Natural killer cell (primary cell): ENCODE results near the gene AKAP13. TPM values are rescaled to one million over a fixed set of nuclear protein-coding genes. Genes with fewer than 3 reads are reported as not detected.
"Not testable (repeated sequence)": the region's sequence is repeated elsewhere in the genome, so short reads cannot be mapped to it uniquely, and the experiment has no call there.

Source experiments
- ATAC-seq, 3 donors: fragments of 150-1000 bp in 2 of 3; fragments of 200-7000 bp in 1 of 3; cut with Tn5 transposase; 1 replicate in 1 of 3; 2 replicates in 2 of 3; pipeline ENCODE4 v1.10.0; 2021; ENCODE audit warnings: mild to moderate bottlenecking in 2 of 3, moderate library complexity in 2 of 3
- DNase-seq, 2 donors: peaks; one replicate each; pipeline versions ENCODE4 v3.0.0 to v3.0.0-alpha.2; 2013 to 2021; ENCODE audit warnings: mixed read lengths in 1 of 2
- H3K27ac ChIP-seq: one replicate; pipeline ENCODE4 v1.5.1; 2013; ENCODE audit warnings: mild to moderate bottlenecking, low read length
- H3K27me3 ChIP-seq: one replicate; pipeline ENCODE4 v1.6.1; 2013; ENCODE audit warnings: low read length; ENCODE audit not compliant: control insufficient read depth, insufficient read depth
- H3K36me3 ChIP-seq: one replicate; pipeline ENCODE4 v1.6.1; 2013; ENCODE audit warnings: low read length; ENCODE audit not compliant: control insufficient read depth, insufficient read depth
- H3K4me1 ChIP-seq: one replicate; pipeline ENCODE4 v1.6.1; 2013; ENCODE audit warnings: low read length; ENCODE audit not compliant: control insufficient read depth, insufficient read depth
- H3K4me3 ChIP-seq: one replicate; pipeline ENCODE4 v1.5.1; 2013; ENCODE audit warnings: low read length
- H3K9me3 ChIP-seq: one replicate; pipeline ENCODE4 v1.6.1; 2013; ENCODE audit warnings: low read length; ENCODE audit not compliant: control insufficient read depth, insufficient read depth
- H3K27ac Mint-ChIP-seq, 2 donors: one replicate each; pipeline ENCODE4 v1.8.0; 2022; ENCODE audit warnings: mild to moderate bottlenecking in 2 of 2, mixed read lengths in 2 of 2, moderate library complexity in 1 of 2
- H3K27me3 Mint-ChIP-seq, 2 donors: one replicate each; pipeline ENCODE4 v1.8.0; 2022; ENCODE audit warnings: low read depth in 2 of 2, mixed read lengths in 2 of 2
- H3K36me3 Mint-ChIP-seq: one replicate; pipeline ENCODE4 v1.8.0; 2022; ENCODE audit warnings: mixed read lengths
- H3K4me1 Mint-ChIP-seq, 2 donors: one replicate each; pipeline ENCODE4 v1.8.0; 2022; ENCODE audit warnings: mixed read lengths in 2 of 2
- H3K4me3 Mint-ChIP-seq: one replicate; pipeline ENCODE4 v1.8.0; 2022; ENCODE audit warnings: mild to moderate bottlenecking, moderate library complexity, mixed read lengths
- H3K9me3 Mint-ChIP-seq, 2 donors: one replicate each; pipeline ENCODE4 v1.8.0; 2022; ENCODE audit warnings: mixed read lengths in 2 of 2
- WGBS: methylation state at CpG from one replicate; pipeline ENCODE4 v1.1.7; 2013; ENCODE audit warnings: missing lambda C conversion rate; ENCODE audit not compliant: insufficient coverage; 5-methylcytosine and 5-hydroxymethylcytosine counted together
- intact Hi-C: fragments of 100-400 bp; cut with micrococcal nuclease; formaldehyde crosslinking; loops from one replicate; pipeline ENCODE4 v1.14.2; 2022
- total RNA-seq, 4 donors: library from RNA; stranded (reverse); fragments of 120-200 nt in 1 of 4; gene quantifications; one replicate each; pipeline versions ENCODE4 v1.2.3 to v1.2.4, GENCODE V29; 2013 to 2022
- TF ChIP-seq, protein P1 (sequence below): fragments of 200-600 bp; IDR thresholded peaks from one replicate; pipeline ENCODE4 v1.8.0; 2022; ENCODE audit warnings: antibody characterized with exemption

AKAP13 gene
- total RNA-seq, 3 donors from 2014 or later (not counting 1 experiment from before 2014, with no cell fraction given), result 573 to 661 (median 647) TPM

DNA sequence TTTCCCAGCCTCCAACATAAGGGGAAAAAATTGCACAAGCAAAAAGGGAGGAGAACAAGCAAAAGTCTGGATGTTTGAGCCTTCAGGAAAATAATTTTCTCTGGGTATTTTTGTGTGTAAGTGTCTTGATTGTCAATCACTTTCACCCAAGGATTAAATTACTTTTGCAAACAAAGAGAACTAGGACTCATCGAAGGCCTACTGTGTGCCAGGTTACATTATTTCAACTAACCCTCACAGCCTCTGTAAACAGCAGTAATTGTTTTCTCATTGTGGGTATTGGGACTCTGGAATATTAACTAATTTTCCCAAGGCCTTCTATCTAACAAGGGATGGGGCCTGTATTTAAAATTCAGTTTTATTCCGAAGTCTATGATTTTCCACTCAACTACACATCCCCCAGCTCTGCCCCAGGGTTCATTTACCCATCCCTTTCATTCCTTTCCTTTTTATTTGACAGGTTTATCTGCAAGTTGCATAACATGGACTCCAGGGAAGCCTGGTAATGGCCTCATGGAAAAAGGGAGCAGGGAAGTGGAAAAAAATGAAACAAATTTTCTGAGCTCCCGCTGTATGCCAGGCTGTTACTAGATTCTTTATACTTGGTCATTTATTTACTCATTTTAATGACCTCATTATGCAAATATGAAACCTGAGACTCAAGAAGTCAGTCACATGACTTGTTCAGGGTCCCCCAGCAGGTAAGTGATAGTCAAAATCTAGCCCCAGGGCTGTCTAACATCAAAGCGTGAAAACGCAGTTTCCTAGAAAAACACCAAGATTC is 32.9 kb upstream of the AKAP13 start:
- 60% methylated on average over 1 of the region's 5 CpGs for WGBS
- H3K9me3 ChIP-seq, intact Hi-C loops, DNase-seq, H3K27me3 ChIP-seq, H3K27me3 Mint-ChIP-seq, H3K4me3 ChIP-seq, H3K36me3 ChIP-seq, H3K4me1 Mint-ChIP-seq, H3K27ac ChIP-seq, H3K4me3 Mint-ChIP-seq, ATAC-seq, H3K27ac Mint-ChIP-seq, H3K4me1 ChIP-seq, H3K36me3 Mint-ChIP-seq, H3K9me3 Mint-ChIP-seq: not testable (repeated sequence)

DNA sequence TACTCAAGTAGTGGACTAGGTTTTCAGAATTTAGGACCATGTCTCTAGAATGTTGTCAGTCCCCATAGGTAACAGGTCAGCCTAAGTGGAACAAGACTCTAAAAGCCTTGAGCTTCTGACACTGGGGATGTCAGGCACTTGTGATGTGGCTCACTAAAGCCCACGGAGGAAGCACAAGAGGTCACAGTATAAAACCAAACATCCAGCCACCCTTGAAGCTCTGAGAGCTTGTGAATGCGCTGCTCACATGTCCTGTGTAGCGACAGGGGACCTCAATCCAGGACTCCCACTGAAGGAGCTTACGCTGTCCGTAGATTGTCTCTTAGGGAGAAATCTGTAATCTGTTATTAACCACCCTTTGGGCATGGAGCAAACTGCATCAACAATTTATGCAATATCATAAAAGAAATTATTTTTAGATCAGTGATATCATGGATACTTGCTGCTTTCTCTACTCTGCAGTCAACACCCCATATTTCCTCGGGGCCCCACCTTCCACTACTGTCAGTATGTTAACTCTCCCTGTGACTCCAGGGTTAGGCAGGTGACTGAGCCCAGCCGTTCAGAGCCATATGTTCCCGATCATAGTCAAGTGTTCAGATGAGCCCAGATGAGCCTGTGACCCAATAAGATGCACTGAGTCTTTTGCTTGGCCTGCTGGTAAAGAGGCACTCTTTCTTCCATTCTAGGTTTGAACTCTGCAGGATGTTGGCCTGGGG is 32.2 kb upstream of the AKAP13 start:
- H3K36me3 Mint-ChIP-seq, intact Hi-C loops, H3K27ac Mint-ChIP-seq, H3K4me1 ChIP-seq, H3K4me1 Mint-ChIP-seq, H3K27ac ChIP-seq, H3K4me3 Mint-ChIP-seq, H3K9me3 Mint-ChIP-seq, H3K36me3 ChIP-seq, H3K4me3 ChIP-seq, H3K9me3 ChIP-seq, H3K27me3 ChIP-seq, H3K27me3 Mint-ChIP-seq: not testable (repeated sequence)
- peak in 1 of 2 donors; percentile 13 for DNase-seq
- WGBS, result 65% methylated on average over 8 of the region's 8 CpGs
- peak in 2 of 3 donors; percentile 31 to 50 for ATAC-seq

DNA sequence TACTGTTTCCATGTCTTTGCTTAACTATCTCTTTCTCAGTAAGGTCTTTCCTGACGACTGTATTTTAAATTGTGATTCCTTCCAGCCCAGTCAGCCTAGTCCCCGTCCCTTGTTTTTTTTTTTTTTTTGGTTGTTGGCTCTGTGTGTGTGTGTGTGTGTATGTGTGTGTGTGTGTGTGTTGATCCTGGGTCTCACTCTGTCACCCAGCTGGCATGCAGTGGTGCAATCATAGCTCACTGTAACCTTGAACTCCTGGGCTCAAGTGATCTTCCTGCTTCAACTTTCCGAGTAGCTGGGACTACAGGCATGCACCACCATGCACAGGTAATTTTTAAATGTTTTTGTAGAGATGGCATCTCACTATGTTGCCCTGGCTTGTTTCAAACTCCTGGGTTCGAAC is 31.3 kb upstream of the AKAP13 start:
- H3K36me3 Mint-ChIP-seq, H3K27me3 ChIP-seq, DNase-seq, H3K4me3 ChIP-seq, H3K4me1 ChIP-seq, H3K27ac ChIP-seq, H3K9me3 Mint-ChIP-seq, H3K4me3 Mint-ChIP-seq, ATAC-seq, H3K9me3 ChIP-seq, intact Hi-C loops, H3K4me1 Mint-ChIP-seq, H3K27ac Mint-ChIP-seq, H3K36me3 ChIP-seq: not testable (repeated sequence)
- WGBS, result 93% methylated on average over 2 of the region's 4 CpGs
- H3K27me3 Mint-ChIP-seq, result peaks cover 11 to 16% of the 10 kb centered on the region in 2 donors

DNA sequence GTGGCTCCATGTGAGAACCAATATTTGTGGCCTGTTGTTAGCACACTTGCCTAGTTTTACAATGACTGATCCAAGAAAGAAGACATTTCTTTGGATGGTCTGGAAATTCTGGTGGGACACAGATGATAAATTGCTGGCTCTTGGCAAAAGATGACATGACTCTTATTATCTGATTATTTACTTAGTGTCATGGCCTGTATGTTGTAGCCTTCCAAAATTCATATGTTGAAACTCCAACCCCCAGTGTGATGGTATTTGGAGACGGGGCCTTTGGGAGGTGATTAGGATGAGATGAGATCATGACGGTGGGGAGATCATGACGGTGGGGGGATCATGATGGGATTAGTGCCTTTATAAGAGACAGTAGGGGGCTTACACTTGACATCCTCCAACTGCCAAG is 30.0 kb upstream of the AKAP13 start:
- H3K4me3 Mint-ChIP-seq, result no peak overlapping the region
- TF ChIP-seq, protein P1, sequence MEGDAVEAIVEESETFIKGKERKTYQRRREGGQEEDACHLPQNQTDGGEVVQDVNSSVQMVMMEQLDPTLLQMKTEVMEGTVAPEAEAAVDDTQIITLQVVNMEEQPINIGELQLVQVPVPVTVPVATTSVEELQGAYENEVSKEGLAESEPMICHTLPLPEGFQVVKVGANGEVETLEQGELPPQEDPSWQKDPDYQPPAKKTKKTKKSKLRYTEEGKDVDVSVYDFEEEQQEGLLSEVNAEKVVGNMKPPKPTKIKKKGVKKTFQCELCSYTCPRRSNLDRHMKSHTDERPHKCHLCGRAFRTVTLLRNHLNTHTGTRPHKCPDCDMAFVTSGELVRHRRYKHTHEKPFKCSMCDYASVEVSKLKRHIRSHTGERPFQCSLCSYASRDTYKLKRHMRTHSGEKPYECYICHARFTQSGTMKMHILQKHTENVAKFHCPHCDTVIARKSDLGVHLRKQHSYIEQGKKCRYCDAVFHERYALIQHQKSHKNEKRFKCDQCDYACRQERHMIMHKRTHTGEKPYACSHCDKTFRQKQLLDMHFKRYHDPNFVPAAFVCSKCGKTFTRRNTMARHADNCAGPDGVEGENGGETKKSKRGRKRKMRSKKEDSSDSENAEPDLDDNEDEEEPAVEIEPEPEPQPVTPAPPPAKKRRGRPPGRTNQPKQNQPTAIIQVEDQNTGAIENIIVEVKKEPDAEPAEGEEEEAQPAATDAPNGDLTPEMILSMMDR, result no peak
- no peaks in the 10 kb centered on the region for H3K9me3 Mint-ChIP-seq
- no peak for DNase-seq
- peaks cover 13% of the 10 kb centered on the region in 2 donors for H3K27me3 Mint-ChIP-seq
- ATAC-seq, result no peak
- H3K4me1 ChIP-seq, result peaks cover 3% of the 10 kb centered on the region
- no peaks in the 10 kb centered on the region for H3K36me3 Mint-ChIP-seq
- no peak overlapping the region for H3K4me3 ChIP-seq
- intact Hi-C loops, result no loop called here
- H3K27ac ChIP-seq, result no peak overlapping the region
- 97% methylated on average over 3 of the region's 3 CpGs for WGBS
- no peak overlapping the region for H3K27ac Mint-ChIP-seq
- no peaks in the 10 kb centered on the region for H3K4me1 Mint-ChIP-seq
- H3K27me3 ChIP-seq, result no peaks in the 10 kb centered on the region
- H3K36me3 ChIP-seq, result no peaks in the 10 kb centered on the region
- H3K9me3 ChIP-seq, result no peaks in the 10 kb centered on the region

DNA sequence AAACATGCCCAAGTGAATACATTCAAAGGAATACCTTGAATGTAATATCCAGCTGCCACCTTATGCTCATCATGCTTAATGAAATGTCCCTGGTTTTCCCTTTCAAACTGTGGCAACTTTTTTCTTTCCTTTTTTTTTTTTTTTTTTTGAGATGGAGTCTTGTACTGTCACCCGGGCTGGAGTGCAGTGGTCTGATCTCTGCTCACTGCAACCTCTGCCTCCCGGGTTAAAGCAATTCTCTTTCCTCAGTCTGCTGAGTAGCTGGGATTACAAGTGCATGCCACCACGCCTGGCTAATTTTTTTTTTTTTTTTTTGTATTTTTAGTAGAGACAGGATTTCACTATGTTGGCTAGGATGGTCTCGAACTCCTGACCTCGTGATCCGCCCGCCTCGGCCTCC is 28.9 kb upstream of the AKAP13 start:
- H3K27me3 Mint-ChIP-seq, result peaks cover 13% of the 10 kb centered on the region in 2 donors
- H3K27ac ChIP-seq, H3K9me3 Mint-ChIP-seq, H3K4me1 ChIP-seq, intact Hi-C loops, H3K4me3 ChIP-seq, H3K4me1 Mint-ChIP-seq, H3K27me3 ChIP-seq, H3K4me3 Mint-ChIP-seq, H3K36me3 Mint-ChIP-seq, H3K27ac Mint-ChIP-seq, DNase-seq, ATAC-seq, H3K36me3 ChIP-seq, H3K9me3 ChIP-seq: not testable (repeated sequence)
- WGBS, result 92% methylated on average over 7 of the region's 8 CpGs
